K562 (cell line): ENCODE data around the gene RPUSD1. TPM values are rescaled to one million over a fixed set of nuclear protein-coding genes. Genes with fewer than 3 reads are reported as not detected.

Source experiments
- ATAC-seq: fragments of 200-7000 bp; cut with Tn5 transposase; 3 replicates; pipeline ENCODE4 v1.9.1; 2020; ENCODE audit warnings: moderate library complexity
- BruUV-seq: library from RNA; stranded (reverse); fragments of 400-500 nt; replicated peaks from 2 replicates; lab custom pipeline; 2021; lab: Mats Ljungman, UMichigan
- CTCF ChIA-PET: fragments of 300-600 bp; formaldehyde crosslinking; extraction: SDS; loops from one replicate; lab custom pipeline; 2021; ENCODE audit warnings: low intra/inter-chr PET ratio; lab: Yijun Ruan, JAX
- POLR2A ChIA-PET: fragments of 300-600, 350-650 bp; sonication (Branson Sonifier 250); formaldehyde crosslinking; extraction: SDS; loops from one replicate; lab custom pipeline; 2021; ENCODE audit warnings: antibody characterized with exemption, inconsistent platforms; lab: Yijun Ruan, JAX
- DNase-seq, 4 experiments: peaks; one replicate each; pipeline versions ENCODE4 v3.0.0 to v3.0.0-alpha.2; 2011 to 2018; ENCODE audit warnings: low spot score in 3 of 4, mixed read lengths in 3 of 4; ENCODE audit errors: extremely low read depth in 1 of 4
- FAIRE-seq: peaks from 2 replicates; lab custom pipeline; 2011; peaks lifted over from hg19 to GRCh38; lab: Jason Lieb, UNC
- H2AFZ ChIP-seq: 2 replicates; pipeline ENCODE4 v1.6.0; 2011; ENCODE audit warnings: low read depth, low read length, control low read depth, inconsistent platforms
- H3K27ac ChIP-seq: fragments of 200-600 bp; 3 replicates; pipeline ENCODE4 v1.8.0; 2011; ENCODE audit warnings: low read depth, mild to moderate bottlenecking, control low read depth, inconsistent platforms, low read length, moderate library complexity, mixed read lengths; ENCODE audit errors: extremely low read depth
- H3K27me3 ChIP-seq, 2 experiments: fragments of 300-600 bp in 1 of 2; 2 replicates in 1 of 2; 3 replicates in 1 of 2; pipeline versions ENCODE4 v1.6.0 to v1.8.0; 2011; ENCODE audit warnings: inconsistent platforms in 2 of 2, low read length in 2 of 2, mild to moderate bottlenecking in 1 of 2, mixed read lengths in 1 of 2, moderate library complexity in 1 of 2; ENCODE audit not compliant: control insufficient read depth in 2 of 2, insufficient read depth in 2 of 2
- H3K36me3 ChIP-seq: fragments of 300-600 bp; 3 replicates; pipeline ENCODE4 v1.8.0; 2011; ENCODE audit warnings: mild to moderate bottlenecking, low read length, inconsistent platforms; ENCODE audit not compliant: control insufficient read depth, insufficient read depth
- H3K4me1 ChIP-seq, 2 experiments: fragments of 200-600 bp in 1 of 2; replicated peaks in 1 of 2; 2 replicates in 1 of 2; 3 replicates in 1 of 2; pipeline versions ENCODE4 v1.5.1 to v1.8.0; 2011; ENCODE audit warnings: inconsistent platforms in 2 of 2, low read length in 2 of 2, mild to moderate bottlenecking in 1 of 2, mixed read lengths in 1 of 2, moderate library complexity in 1 of 2; ENCODE audit not compliant: control insufficient read depth in 2 of 2, insufficient read depth in 2 of 2
- H3K4me2 ChIP-seq: 2 replicates; pipeline ENCODE4 v1.6.1; 2011; ENCODE audit warnings: low read length, control low read depth, inconsistent platforms, mixed read lengths; ENCODE audit not compliant: insufficient read depth
- H3K4me3 ChIP-seq: fragments of 200-600 bp; sonication (generic), shearing (Covaris generic); 2 replicates; pipeline ENCODE4 v1.5.1; 2016; ENCODE audit warnings: control low read depth, inconsistent platforms
- H3K79me2 ChIP-seq: fragments of 200-600 bp; 3 replicates; pipeline ENCODE4 v1.8.0; 2011; ENCODE audit warnings: low read length, inconsistent platforms; ENCODE audit not compliant: control insufficient read depth, insufficient read depth
- H3K9ac ChIP-seq, 2 experiments: 2 replicates each; pipeline versions ENCODE4 v1.6.0 to v1.6.1; 2011; ENCODE audit warnings: low read depth in 2 of 2, low read length in 2 of 2, control low read depth in 1 of 2, inconsistent platforms in 1 of 2, mild to moderate bottlenecking in 1 of 2, mixed read lengths in 1 of 2; ENCODE audit not compliant: insufficient read depth in 1 of 2
- H3K9me1 ChIP-seq: one replicate; pipeline ENCODE4 v1.6.0; 2011; ENCODE audit warnings: inconsistent platforms, mild to moderate bottlenecking, low read length, moderate library complexity; ENCODE audit not compliant: control insufficient read depth, insufficient read depth
- H3K9me3 ChIP-seq: replicated peaks from 2 replicates; pipeline ENCODE4 v1.5.1; 2011; ENCODE audit warnings: low read depth, low read length, inconsistent platforms; ENCODE audit not compliant: control insufficient read depth, insufficient read depth
- H4K20me1 ChIP-seq: replicated peaks from 2 replicates; pipeline ENCODE4 v1.6.1; 2011; ENCODE audit warnings: low read length, inconsistent platforms, mixed read lengths; ENCODE audit not compliant: control insufficient read depth, insufficient read depth
- HMGN3 ChIP-seq: IDR thresholded peaks from 2 replicates; pipeline ENCODE4 v1.6.1; 2011; ENCODE audit warnings: borderline replicate concordance, low read depth, mild to moderate bottlenecking, mixed read lengths, low read length; ENCODE audit not compliant: insufficient read length; ENCODE audit errors: extremely low read depth
- KLF16 ChIP-seq: IDR thresholded peaks from 2 replicates; pipeline ENCODE4 v1.6.1; 2016; ENCODE audit warnings: antibody characterized with exemption
- NCOA1 ChIP-seq: fragments of 450-650 bp; IDR thresholded peaks from 2 replicates; pipeline ENCODE4 v1.6.1; 2016; ENCODE audit warnings: low read depth
- NFXL1 ChIP-seq: fragments of 450-650 bp; formaldehyde crosslinking; IDR thresholded peaks from 2 replicates; pipeline ENCODE4 v1.4.0; 2021; ENCODE audit warnings: mild to moderate bottlenecking
- PML ChIP-seq: IDR thresholded peaks from 2 replicates; pipeline ENCODE4 v1.6.1; 2012; ENCODE audit warnings: low read length, inconsistent platforms
- POLR2A ChIP-seq: fragments of 450-650 bp; conservative IDR thresholded peaks from 2 replicates; pipeline ENCODE4 v1.6.1; 2016
- POLR2G ChIP-seq: fragments of 200-400 bp; formaldehyde crosslinking; IDR thresholded peaks from 2 replicates; pipeline ENCODE4 v1.6.1; 2017; ENCODE audit warnings: low read depth, mild to moderate bottlenecking, antibody characterized with exemption, low read length, moderate library complexity
- RFX5 ChIP-seq: IDR thresholded peaks from 2 replicates; pipeline ENCODE4 v1.6.1; 2011; ENCODE audit warnings: low read depth, mild to moderate bottlenecking, improper control_type of control experiment, low read length
- SMARCB1 ChIP-seq: IDR thresholded peaks from 2 replicates; pipeline ENCODE4 v1.6.1; 2011; ENCODE audit warnings: improper control_type of control experiment, low read depth; ENCODE audit not compliant: insufficient read length
- ZNF282 ChIP-seq: sonication (generic); formaldehyde crosslinking; IDR thresholded peaks from 2 replicates; pipeline ENCODE4 v1.8.1; 2023; ENCODE audit warnings: missing genetic modification reagents
- ZNF785 ChIP-seq: fragments of 250-450 bp; sonication (Bioruptor Pico); IDR thresholded peaks from 2 replicates; pipeline ENCODE4 v1.4.0; 2020; ENCODE audit warnings: mild to moderate bottlenecking
- WGBS: fragments of 100-300 bp; shearing (Covaris generic); methylation state at CpG from one replicate; pipeline ENCODE4 v1.1.6; 2016; ENCODE audit warnings: low coverage, mixed read lengths; ENCODE audit not compliant: insufficient coverage; ENCODE audit errors: missing lambda C conversion rate; 5-methylcytosine and 5-hydroxymethylcytosine counted together
- in situ Hi-C: fragments of 300-500 bp; cut with MboI; formaldehyde crosslinking; loops from 4 replicates; pipeline ENCODE4 v1.15.0; 2018; ENCODE audit warnings: inconsistent platforms, mixed read lengths
- intact Hi-C: fragments of 100-400 bp; cut with micrococcal nuclease; formaldehyde crosslinking; loops from 2 replicates; pipeline ENCODE4 v1.14.2; 2022
- polyA plus RNA-seq, 8 experiments: library from polyadenylated mRNA; depleted of rRNA in 4 of 8; stranded (reverse) in 5 of 8; unstranded in 3 of 8; fragments of >200 nt; fragmentation: Nextera tagmentation in 2 of 8; fragmentation: Illumina TruSeq in 1 of 8; extraction: Ambion mirVana in 2 of 8; extraction: Trizol in 1 of 8; gene quantifications; 2 replicates each; pipeline versions ENCODE4 v1.2.1 to v1.2.3, GENCODE V29; 2011 to 2014; ENCODE audit warnings: inconsistent platforms in 1 of 8, missing spikeins in 1 of 8
- total RNA-seq, 7 experiments: library from RNA; depleted of rRNA in 6 of 7; stranded (reverse); fragments of >200 nt in 6 of 7; fragmentation: Illumina TruSeq in 2 of 7; extraction: Trizol in 2 of 7; gene quantifications; 2 replicates each; pipeline versions ENCODE4 v1.2.1 to v1.2.3, GENCODE V29; 2011 to 2021; ENCODE audit warnings: low replicate concordance in 1 of 7
- TF ChIP-seq, protein P1 (sequence below): sonication (generic); formaldehyde crosslinking; IDR thresholded peaks from 2 replicates; pipeline ENCODE4 v1.8.0; 2022; ENCODE audit warnings: mild to moderate bottlenecking, missing genetic modification reagents
- TF ChIP-seq, protein P2 (sequence below): sonication (generic); formaldehyde crosslinking; IDR thresholded peaks from 2 replicates; pipeline ENCODE4 v1.8.0; 2022; ENCODE audit warnings: mild to moderate bottlenecking, missing genetic modification reagents, borderline replicate concordance

RPUSD1 gene
- total and polyA plus RNA-seq, 9 of the 15 experiments (the other 6 are each of a cell fraction or from before 2014, with no cell fraction given) = 0.45 to 56.6 (median 12.0) TPM

- no peaks in the 10 kb centered on the region for H3K79me2 ChIP-seq
- ATAC-seq (no peak), DNase-seq (no peak), FAIRE-seq (no peak)
- no peaks in the 10 kb centered on the region for H3K9me1 ChIP-seq
- H3K9me3 ChIP-seq = no peaks in the 10 kb centered on the region; the same call in 1 of the 2 replicates
- no peak for TF ChIP-seq ZNF282 (CRISPR knock-in tag)
- TF ChIP-seq POLR2G = 0 out of 2 replicates have a peak, but pooled peaks have one; percentile 7
- 8% methylated on average over 9 of the region's 9 CpGs for WGBS
- no TSS peak for BruUV-seq
- H3K4me1 ChIP-seq = peaks cover 0 to 36% of the 10 kb centered on the region in 2 experiments; a peak in 2 of 5 replicates
- H2AFZ ChIP-seq = no peak overlapping the region
- CTCF ChIA-PET = interaction anchor here (0.5 kb wide), 1 partner anchor 479 kb away, joined by 3 read pairs; no protein-coding TSS in a partner anchor
- H3K36me3 ChIP-seq = no peaks in the 10 kb centered on the region
- H3K9ac ChIP-seq = no peak overlapping the region
- no peaks in the 10 kb centered on the region for H4K20me1 ChIP-seq
- in situ Hi-C loops (loop anchor here (5.0 kb wide), 1 partner anchor 232 kb away; no protein-coding TSS in a partner anchor), intact Hi-C loops (no loop called here)
- H3K4me3 ChIP-seq = no peak overlapping the region
- H3K4me2 ChIP-seq = no peak overlapping the region
- peaks cover 40 to 87% of the 10 kb centered on the region in 2 experiments for H3K27me3 ChIP-seq
- POLR2A ChIA-PET = interaction anchor here (0.8 kb wide), 1 partner anchor 16 kb away, joined by 3 read pairs; no protein-coding TSS in a partner anchor
- no peak overlapping the region for H3K27ac ChIP-seq
Measured at GRCh38 chr16:814974-815373, 26.8 kb upstream of the RPUSD1 start.

GRCh38 chr16:813916-814412 is 25.8 kb upstream of the RPUSD1 start:
- Histone ChIP-seq H3K27ac (no peak overlapping the region), H3K4me3 (no peak overlapping the region), H3K27me3 (peaks cover 31 to 77% of the 10 kb centered on the region in 2 experiments), H3K9me3 (no peaks in the 10 kb centered on the region; the same call in 1 of the 2 replicates), H3K9me1 (no peaks in the 10 kb centered on the region), H3K9ac (no peak overlapping the region), H3K79me2 (no peaks in the 10 kb centered on the region), H2AFZ (no peak overlapping the region), H3K4me1 (peaks cover 0 to 42% of the 10 kb centered on the region in 2 experiments; a peak in 2 of 5 replicates), H3K4me2 (no peak overlapping the region), H4K20me1 (no peaks in the 10 kb centered on the region), H3K36me3 (no peaks in the 10 kb centered on the region)
- ChIA-PET POLR2A (no interaction called here), CTCF (interaction anchor here (0.5 to 1.7 kb wide), 5 partner anchors 66 to 381 kb away, joined by 3 to 6 read pairs (median 4); no protein-coding TSS in a partner anchor)
- DNase-seq (no peak), ATAC-seq (no peak), FAIRE-seq (no peak)
- in situ Hi-C loops = loop anchor here (5.0 kb wide), 1 partner anchor 233 kb away; no protein-coding TSS in a partner anchor
- intact Hi-C loops = loop anchor here (2.0 kb wide), 1 partner anchor 241 kb away; no protein-coding TSS in a partner anchor
- WGBS = 42% methylated on average over 19 of the region's 22 CpGs
- no TSS peak for BruUV-seq
- TF ChIP-seq, protein P1, sequence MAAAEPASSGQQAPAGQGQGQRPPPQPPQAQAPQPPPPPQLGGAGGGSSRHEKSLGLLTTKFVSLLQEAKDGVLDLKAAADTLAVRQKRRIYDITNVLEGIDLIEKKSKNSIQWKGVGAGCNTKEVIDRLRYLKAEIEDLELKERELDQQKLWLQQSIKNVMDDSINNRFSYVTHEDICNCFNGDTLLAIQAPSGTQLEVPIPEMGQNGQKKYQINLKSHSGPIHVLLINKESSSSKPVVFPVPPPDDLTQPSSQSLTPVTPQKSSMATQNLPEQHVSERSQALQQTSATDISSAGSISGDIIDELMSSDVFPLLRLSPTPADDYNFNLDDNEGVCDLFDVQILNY (CRISPR knock-in tag) = no peak
- TF ChIP-seq KLF16 (no peak), NCOA1 (no peak), SMARCB1 (no peak), POLR2A (no peak), RFX5 (no peak), HMGN3 (peak; percentile 18), ZNF785 (CRISPR knock-in tag) (no peak), PML (no peak), NFXL1 (CRISPR knock-in tag) (no peak)
- TF ChIP-seq, protein P2, sequence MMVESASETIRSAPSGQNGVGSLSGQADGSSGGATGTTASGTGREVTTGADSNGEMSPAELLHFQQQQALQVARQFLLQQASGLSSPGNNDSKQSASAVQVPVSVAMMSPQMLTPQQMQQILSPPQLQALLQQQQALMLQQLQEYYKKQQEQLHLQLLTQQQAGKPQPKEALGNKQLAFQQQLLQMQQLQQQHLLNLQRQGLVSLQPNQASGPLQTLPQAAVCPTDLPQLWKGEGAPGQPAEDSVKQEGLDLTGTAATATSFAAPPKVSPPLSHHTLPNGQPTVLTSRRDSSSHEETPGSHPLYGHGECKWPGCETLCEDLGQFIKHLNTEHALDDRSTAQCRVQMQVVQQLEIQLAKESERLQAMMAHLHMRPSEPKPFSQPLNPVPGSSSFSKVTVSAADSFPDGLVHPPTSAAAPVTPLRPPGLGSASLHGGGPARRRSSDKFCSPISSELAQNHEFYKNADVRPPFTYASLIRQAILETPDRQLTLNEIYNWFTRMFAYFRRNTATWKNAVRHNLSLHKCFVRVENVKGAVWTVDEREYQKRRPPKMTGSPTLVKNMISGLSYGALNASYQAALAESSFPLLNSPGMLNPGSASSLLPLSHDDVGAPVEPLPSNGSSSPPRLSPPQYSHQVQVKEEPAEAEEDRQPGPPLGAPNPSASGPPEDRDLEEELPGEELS (CRISPR knock-in tag) = no peak
